ENCODE data around the gene HTATSF1. TPM values are rescaled to one million over a fixed set of nuclear protein-coding genes. Genes with fewer than 3 reads are reported as not detected.

The HTATSF1 gene
- total RNA-seq, 1 experiment from 2014 or later = 49.5 TPM

- H3K56ac ChIP-seq (ENCODE audit: insufficient read length, low read depth, low read length) = no peak overlapping the region
- H2BK5ac ChIP-seq (ENCODE audit: insufficient read length, low read length) = no peak overlapping the region
- no peak overlapping the region for H3K4ac ChIP-seq (ENCODE audit: low read depth, low read length)
- H3K4me1 Mint-ChIP-seq = no peaks in the 10 kb centered on the region
- H4K91ac ChIP-seq (ENCODE audit: insufficient read length, low read depth, low read length) = no peak overlapping the region
- no peaks in the 10 kb centered on the region for H3K27me3 ChIP-seq (ENCODE audit: insufficient read depth, low read length)
- H2BK12ac ChIP-seq (ENCODE audit: insufficient read length, low read depth, low read length) = no peak overlapping the region
- no peaks in the 10 kb centered on the region for H3K23me2 ChIP-seq (ENCODE audit: insufficient read length, low read depth, low read length, poor library complexity, severe bottlenecking)
- no peaks in the 10 kb centered on the region for H3K79me1 ChIP-seq (ENCODE audit: insufficient read depth, low read depth, low read length, poor library complexity, severe bottlenecking)
- no peak overlapping the region for H4K8ac ChIP-seq (replicated peaks; ENCODE audit: insufficient read length, low read depth, low read length)
- H2AK5ac ChIP-seq (ENCODE audit: insufficient read length, low read length) = no peak overlapping the region
- no peak overlapping the region for H4K5ac ChIP-seq (ENCODE audit: insufficient read length, low read depth, low read length)
- no peak overlapping the region for H2AFZ ChIP-seq (ENCODE audit: low read length)
- H3K36me3 Mint-ChIP-seq (ENCODE audit: insufficient read depth in 1 of 3, low read depth in 3 of 3) = no peaks in the 10 kb centered on the region
- no CpG with 5 or more reads among the region's 5 CpGs for WGBS (ENCODE audit: extremely low coverage, insufficient read length, low lambda C conversion rate)
- H3K27ac Mint-ChIP-seq = no peak overlapping the region
- H3K4me1 ChIP-seq (ENCODE audit: insufficient read depth, low read length) = no peaks in the 10 kb centered on the region
- H2BK15ac ChIP-seq (ENCODE audit: low read depth, low read length) = no peak overlapping the region
- peaks cover 57 to 67% of the 10 kb centered on the region in 2 experiments for H3K9me3 Mint-ChIP-seq
- H3K27ac ChIP-seq (ENCODE audit: insufficient read length, low read depth, low read length) = no peak overlapping the region
- no peak overlapping the region for H3T11ph ChIP-seq (ENCODE audit: low read length)
- no peak overlapping the region for H3K4me3 Mint-ChIP-seq
- H3K9ac ChIP-seq (ENCODE audit: extremely low read depth, insufficient read length, low read length) = no peak overlapping the region
- no peaks in the 10 kb centered on the region for H4K20me1 ChIP-seq (ENCODE audit: control insufficient read depth, insufficient read depth, insufficient read length)
- H3K18ac ChIP-seq (ENCODE audit: insufficient read length, low read depth, low read length) = no peak overlapping the region
- no peak for TF ChIP-seq CTCF (conservative IDR thresholded peaks at IDR 0.05)
- H2BK120ac ChIP-seq (ENCODE audit: low read depth, low read length, poor library complexity, severe bottlenecking) = no peak overlapping the region
- no peak overlapping the region for H3K4me2 ChIP-seq (ENCODE audit: insufficient read depth, insufficient read length, low read length)
- no peak for DNase-seq
- H3K23ac ChIP-seq (ENCODE audit: insufficient read length, low read depth, low read length) = no peak overlapping the region
- peaks cover 40% of the 10 kb centered on the region for H3K9me3 ChIP-seq (ENCODE audit: control insufficient read depth, low read depth, low read length)
- no peak overlapping the region for H3K14ac ChIP-seq (ENCODE audit: insufficient read depth, low read length)
- H3K79me2 ChIP-seq (ENCODE audit: insufficient read depth, low read length) = no peaks in the 10 kb centered on the region
- H2BK20ac ChIP-seq (ENCODE audit: low read depth, low read length, poor library complexity, severe bottlenecking) = no peak overlapping the region
- H3K27me3 Mint-ChIP-seq (ENCODE audit: low read depth) = peaks cover 4% of the 10 kb centered on the region; the same call in 1 of the 2 replicates
Observed at GRCh38 chrX:136540226-136540625, 42.8 kb downstream of the HTATSF1 start.

Measured in H9 (cell line).